Mucosa of rectum (tissue), 2 donors: ENCODE data around the gene MAPK1.
"Not testable (repeated sequence)": the region's sequence is repeated elsewhere in the genome, so short reads cannot be mapped to it uniquely, and the experiment has no call there.

Experiments
- H3K27ac ChIP-seq, 2 donors: one replicate each; pipeline ENCODE4 v1.7.0; 2013; ENCODE audit warnings: inconsistent platforms in 2 of 2, low read depth in 2 of 2, low read length in 2 of 2
- H3K27me3 ChIP-seq, 2 donors: one replicate each; pipeline ENCODE4 v1.7.0; 2013; ENCODE audit warnings: low read length in 2 of 2; ENCODE audit not compliant: control insufficient read depth in 2 of 2, insufficient read depth in 2 of 2
- H3K36me3 ChIP-seq, 2 donors: one replicate each; pipeline ENCODE4 v1.7.0; 2013; ENCODE audit warnings: low read length in 2 of 2; ENCODE audit not compliant: control insufficient read depth in 2 of 2, insufficient read depth in 2 of 2
- H3K4me1 ChIP-seq, 2 donors: one replicate each; pipeline ENCODE4 v1.7.0; 2013; ENCODE audit warnings: low read length in 2 of 2, mild to moderate bottlenecking in 1 of 2; ENCODE audit not compliant: control insufficient read depth in 2 of 2, insufficient read depth in 2 of 2
- H3K4me3 ChIP-seq, 2 donors: one replicate each; pipeline ENCODE4 v1.7.0; 2013; ENCODE audit warnings: low read length in 2 of 2
- H3K9ac ChIP-seq, 2 donors: one replicate each; pipeline ENCODE4 v1.7.0; 2013; ENCODE audit warnings: low read length in 2 of 2, low read depth in 1 of 2, mild to moderate bottlenecking in 1 of 2
- H3K9me3 ChIP-seq, 2 donors: one replicate each; pipeline ENCODE4 v1.7.0; 2013; ENCODE audit warnings: low read length in 2 of 2; ENCODE audit not compliant: control insufficient read depth in 2 of 2
- donor health status: healthy.
- donor health status: Normal muscosa, but diverticular disease.

MAPK1 gene

DNA sequence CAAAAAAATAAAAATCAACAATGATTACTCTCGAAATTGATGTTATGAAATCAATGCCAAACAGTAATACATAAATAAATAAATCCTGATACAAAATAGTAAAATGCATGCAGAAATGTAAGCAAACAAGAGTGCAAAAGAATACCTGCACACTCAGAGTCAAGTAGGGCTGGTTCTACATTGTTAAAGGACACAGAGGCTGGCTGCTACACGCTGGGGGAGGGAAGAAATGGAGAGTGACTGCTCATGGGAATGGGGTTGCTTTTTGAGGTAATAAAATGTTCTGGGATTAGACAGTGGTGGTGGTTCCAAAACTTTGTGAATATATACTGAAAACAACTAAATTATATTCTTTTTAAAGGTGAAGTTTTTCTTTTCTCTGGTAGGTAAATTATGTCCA is 32.1 kb downstream of the MAPK1 start:
- H3K27ac ChIP-seq = no peak overlapping the region
- H3K4me3 ChIP-seq = no peak overlapping the region
- H3K9me3 ChIP-seq = no peaks in the 10 kb centered on the region
- peaks cover 0 to 4% of the 10 kb centered on the region in 2 donors for H3K4me1 ChIP-seq
- no peak overlapping the region for H3K9ac ChIP-seq
- H3K27me3 ChIP-seq = no peaks in the 10 kb centered on the region
- no peaks in the 10 kb centered on the region for H3K36me3 ChIP-seq

DNA sequence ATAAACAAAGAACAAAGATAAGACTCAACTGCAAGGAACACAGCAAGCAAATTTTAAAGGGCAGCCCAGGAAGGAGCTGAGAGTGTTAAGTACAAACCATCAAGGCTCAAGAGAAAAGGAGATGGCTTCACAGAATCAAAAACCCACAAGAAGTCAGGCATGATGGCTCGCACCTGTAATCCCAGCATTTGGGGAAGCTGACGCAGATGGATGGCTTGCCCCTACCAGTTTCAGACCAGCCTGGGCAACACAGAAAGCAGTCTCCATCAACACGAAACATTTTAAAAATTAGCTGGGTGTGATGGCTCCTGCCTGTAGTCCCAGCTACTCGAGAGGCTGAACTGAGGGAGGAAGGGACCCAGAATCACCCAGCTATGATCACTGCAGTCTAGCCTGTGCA is 32.6 kb downstream of the MAPK1 start:
- Histone ChIP-seq H3K9ac (no peak overlapping the region), H3K27ac (no peak overlapping the region), H3K36me3 (no peaks in the 10 kb centered on the region), H3K4me3 (no peak overlapping the region), H3K4me1 (peaks cover 0 to 4% of the 10 kb centered on the region in 2 donors), H3K27me3 (no peaks in the 10 kb centered on the region), H3K9me3 (no peaks in the 10 kb centered on the region)

- Histone ChIP-seq H3K4me1 (peaks cover 0 to 3% of the 10 kb centered on the region in 2 donors), H3K4me3 (no peak overlapping the region), H3K27ac (no peak overlapping the region), H3K27me3 (no peaks in the 10 kb centered on the region), H3K36me3 (no peaks in the 10 kb centered on the region), H3K9ac (no peak overlapping the region), H3K9me3 (no peaks in the 10 kb centered on the region)
Measured at GRCh38 chr22:21832291-21833290, 34.9 kb downstream of the MAPK1 start.

DNA sequence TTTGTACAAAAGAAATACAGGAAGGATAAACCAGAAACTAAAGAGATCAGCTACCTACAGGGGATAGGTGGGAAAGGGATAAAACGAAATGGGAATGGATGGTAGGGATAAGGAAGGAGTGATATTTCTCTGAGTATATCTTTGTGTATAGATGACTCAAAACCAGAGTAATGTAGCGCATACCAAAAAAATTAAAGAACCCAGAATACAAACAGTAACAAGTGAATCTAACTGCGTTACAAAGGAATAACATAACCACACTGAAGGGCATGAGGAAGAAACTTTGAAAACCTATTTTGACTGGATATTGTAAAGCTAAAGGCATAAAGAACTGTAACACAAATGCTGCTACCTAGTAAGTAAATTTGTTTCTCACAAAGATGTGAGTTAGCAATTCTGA is 37.9 kb downstream of the MAPK1 start:
- H3K27ac ChIP-seq = no peak overlapping the region
- H3K4me3 ChIP-seq = no peak overlapping the region
- no peak overlapping the region for H3K9ac ChIP-seq
- H3K27me3 ChIP-seq = no peaks in the 10 kb centered on the region
- H3K4me1 ChIP-seq = no peaks in the 10 kb centered on the region
- no peaks in the 10 kb centered on the region for H3K9me3 ChIP-seq
- no peaks in the 10 kb centered on the region for H3K36me3 ChIP-seq

GRCh38 chr22:21828268-21828638 is 39.2 kb downstream of the MAPK1 start:
- Histone ChIP-seq H3K27ac (no peak overlapping the region), H3K4me3 (no peak overlapping the region), H3K9ac (no peak overlapping the region), H3K4me1 (no peaks in the 10 kb centered on the region), H3K9me3 (no peaks in the 10 kb centered on the region), H3K36me3 (no peaks in the 10 kb centered on the region), H3K27me3 (no peaks in the 10 kb centered on the region)

- no peak overlapping the region for H3K4me3 ChIP-seq
- no peak overlapping the region for H3K9ac ChIP-seq
Measured at GRCh38 chr22:21827628-21828267, 39.7 kb downstream of the MAPK1 start.

GRCh38 chr22:21826204-21826603 is 41.2 kb downstream of the MAPK1 start:
- Histone ChIP-seq H3K9me3 (no peaks in the 10 kb centered on the region), H3K4me1 (no peaks in the 10 kb centered on the region), H3K9ac (no peak overlapping the region), H3K27ac (no peak overlapping the region), H3K36me3 (no peaks in the 10 kb centered on the region), H3K27me3 (no peaks in the 10 kb centered on the region), H3K4me3 (no peak overlapping the region)

More at GRCh38 chr22:21827628-21828267, 39.7 kb downstream of the MAPK1 start:
- Histone ChIP-seq H3K27me3 (no peaks in the 10 kb centered on the region), H3K9me3 (no peaks in the 10 kb centered on the region), H3K4me1 (no peaks in the 10 kb centered on the region), H3K36me3 (no peaks in the 10 kb centered on the region), H3K27ac (no peak overlapping the region)

GRCh38 chr22:21824962-21825361 is 42.5 kb downstream of the MAPK1 start:
- H3K9ac ChIP-seq = not testable (repeated sequence)

GRCh38 chr22:21824445-21824912 is 43.0 kb downstream of the MAPK1 start:
- Histone ChIP-seq H3K9me3 (no peaks in the 10 kb centered on the region), H3K4me1 (no peaks in the 10 kb centered on the region), H3K9ac (no peak overlapping the region), H3K27ac (no peak overlapping the region), H3K27me3 (no peaks in the 10 kb centered on the region), H3K4me3 (no peak overlapping the region), H3K36me3 (no peaks in the 10 kb centered on the region)

More at GRCh38 chr22:21824962-21825361, 42.5 kb downstream of the MAPK1 start:
- H3K36me3 ChIP-seq, H3K9me3 ChIP-seq, H3K27me3 ChIP-seq, H3K27ac ChIP-seq, H3K4me3 ChIP-seq, H3K4me1 ChIP-seq: not testable (repeated sequence)

- H3K9ac ChIP-seq = no peak overlapping the region
- H3K9me3 ChIP-seq = no peaks in the 10 kb centered on the region
- no peak overlapping the region for H3K27ac ChIP-seq
- H3K36me3 ChIP-seq = no peaks in the 10 kb centered on the region
- no peak overlapping the region for H3K4me3 ChIP-seq
- no peaks in the 10 kb centered on the region for H3K27me3 ChIP-seq
- peaks cover 0 to 2% of the 10 kb centered on the region in 2 donors for H3K4me1 ChIP-seq
Measured at GRCh38 chr22:21823740-21824444, 43.6 kb downstream of the MAPK1 start.
